Small intestine (tissue), 7 donors: Measurements from ENCODE around the gene EIF2B1. TPM values are rescaled to one million over a fixed set of nuclear protein-coding genes. Genes with fewer than 3 reads are reported as not detected.
"Not testable (repeated sequence)": the region's sequence is repeated elsewhere in the genome, so short reads cannot be mapped to it uniquely, and the experiment has no call there.

Experiments
- DNase-seq, 2 donors: peaks; one replicate each; pipeline versions ENCODE4 v3.0.0 to v3.0.0-alpha.2; 2013
- FAIRE-seq: peaks from 2 replicates; lab custom pipeline; 2012; peaks lifted over from hg19 to GRCh38; lab: Jason Lieb, UNC
- H3K27ac ChIP-seq, 3 donors: one replicate each; pipeline ENCODE4 v1.5.1; 2013; ENCODE audit warnings: low read length in 2 of 3, mild to moderate bottlenecking in 2 of 3, control low read depth in 1 of 3, inconsistent platforms in 1 of 3, low read depth in 1 of 3, moderate library complexity in 1 of 3
- H3K27me3 ChIP-seq, 3 donors: one replicate each; pipeline ENCODE4 v1.6.1; 2013; ENCODE audit warnings: low read length in 3 of 3, inconsistent platforms in 1 of 3; ENCODE audit not compliant: control insufficient read depth in 3 of 3, insufficient read depth in 3 of 3
- H3K36me3 ChIP-seq, 3 donors: one replicate each; pipeline ENCODE4 v1.6.1; 2013; ENCODE audit warnings: low read length in 3 of 3, inconsistent platforms in 1 of 3, low read depth in 1 of 3, mild to moderate bottlenecking in 1 of 3, moderate library complexity in 1 of 3; ENCODE audit not compliant: control insufficient read depth in 3 of 3, insufficient read depth in 2 of 3
- H3K4me1 ChIP-seq, 3 donors: one replicate each; pipeline ENCODE4 v1.6.1; 2013; ENCODE audit warnings: low read length in 2 of 3, inconsistent platforms in 1 of 3, low read depth in 1 of 3, mild to moderate bottlenecking in 1 of 3, moderate library complexity in 1 of 3; ENCODE audit not compliant: control insufficient read depth in 3 of 3, insufficient read depth in 2 of 3
- H3K4me3 ChIP-seq, 3 donors: one replicate each; pipeline ENCODE4 v1.5.1; 2013; ENCODE audit warnings: low read length in 3 of 3, control low read depth in 1 of 3, inconsistent platforms in 1 of 3, low read depth in 1 of 3, mild to moderate bottlenecking in 1 of 3, moderate library complexity in 1 of 3
- H3K9me3 ChIP-seq, 2 donors: one replicate each; pipeline ENCODE4 v1.6.1; 2013; ENCODE audit warnings: low read depth in 1 of 2, low read length in 1 of 2; ENCODE audit not compliant: control insufficient read depth in 2 of 2, insufficient read depth in 1 of 2
- WGBS, 3 donors: extraction: QIAGEN DNeasy Blood & Tissue Kit; methylation state at CpG; one replicate each; pipeline ENCODE4 v1.1.7; 2013; 5-methylcytosine and 5-hydroxymethylcytosine counted together
- polyA plus RNA-seq, 4 donors: library from polyadenylated mRNA; stranded (reverse) in 3 of 4; unstranded in 1 of 4; fragments of 200-250 nt in 3 of 4; fragments of 120-200 nt in 1 of 4; gene quantifications; one replicate each; pipeline versions ENCODE4 v1.2.1 to v1.2.3, GENCODE V29; 2013
- donor health status: healthy with polysubstance abuse.
- donor health status: control.
- donor health status: control.
- donor health status: Bipolar disorder and iron deficiency.
- donor health status: healthy.

Gene EIF2B1
- polyA plus RNA-seq, 4 donors, result 28.4 to 40.1 (median 30.9) TPM

DNA sequence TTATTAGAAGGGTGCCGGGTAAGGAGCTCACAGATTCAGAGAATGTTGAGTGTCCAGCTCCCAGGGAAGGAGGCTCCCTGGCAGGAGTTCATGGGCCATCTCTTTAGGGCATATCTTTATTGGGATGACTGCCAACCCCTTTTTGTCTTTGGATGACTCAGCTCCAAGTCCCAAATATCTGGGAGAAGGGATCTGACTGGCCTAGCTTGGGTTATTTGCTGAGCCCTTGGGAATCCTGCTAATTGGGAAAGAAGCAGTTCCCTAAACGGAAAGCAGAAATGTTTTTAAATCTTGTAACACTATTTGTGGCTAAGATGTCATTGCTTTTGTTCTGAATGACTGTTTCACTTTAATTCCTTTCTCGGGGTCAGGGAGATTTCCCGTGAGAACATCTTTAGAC lies 19.0 kb downstream of the EIF2B1 start:
- Histone ChIP-seq H3K9me3 (no peaks in the 10 kb centered on the region), H3K4me3 (no peak overlapping the region), H3K4me1 (no peaks in the 10 kb centered on the region), H3K36me3 (peaks cover 35 to 76% (median 37%) of the 10 kb centered on the region in 3 donors), H3K27ac (no peak overlapping the region), H3K27me3 (no peaks in the 10 kb centered on the region)
- DNase-seq, result no peak
- WGBS, 3 donors, result 73 to 81% (median 76%) methylated on average over 4 of the region's 4 CpGs
- FAIRE-seq, result no peak

DNA sequence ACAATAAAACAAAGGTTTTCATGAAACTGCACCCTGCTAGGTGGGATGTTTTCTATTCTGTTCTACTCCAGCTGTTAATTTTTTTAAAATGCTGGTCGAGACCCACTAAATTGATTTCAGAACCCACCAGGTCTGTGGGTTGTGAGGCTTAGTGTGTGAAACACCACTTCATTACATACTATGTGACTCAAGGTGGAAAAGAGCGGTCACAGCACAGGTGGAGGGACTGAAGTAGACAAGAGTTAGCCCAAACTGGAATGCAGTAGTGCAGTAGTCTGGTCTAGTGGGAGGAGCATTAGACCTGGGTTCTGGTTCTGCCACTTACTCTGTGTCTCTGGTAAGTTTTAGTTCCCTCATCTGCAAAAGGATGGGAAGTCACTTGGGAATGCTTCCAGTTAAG lies 19.4 kb downstream of the EIF2B1 start:
- no peaks in the 10 kb centered on the region for H3K27me3 ChIP-seq
- H3K27ac ChIP-seq, result no peak overlapping the region
- no peak overlapping the region for H3K4me3 ChIP-seq
- DNase-seq (no peak), FAIRE-seq (no peak)
- no peaks in the 10 kb centered on the region for H3K9me3 ChIP-seq
- no peaks in the 10 kb centered on the region for H3K4me1 ChIP-seq
- peaks cover 38 to 77% (median 38%) of the 10 kb centered on the region in 3 donors for H3K36me3 ChIP-seq
- 90 to 96% (median 93%) methylated on average over 2 of the region's 2 CpGs for WGBS, 3 donors

DNA sequence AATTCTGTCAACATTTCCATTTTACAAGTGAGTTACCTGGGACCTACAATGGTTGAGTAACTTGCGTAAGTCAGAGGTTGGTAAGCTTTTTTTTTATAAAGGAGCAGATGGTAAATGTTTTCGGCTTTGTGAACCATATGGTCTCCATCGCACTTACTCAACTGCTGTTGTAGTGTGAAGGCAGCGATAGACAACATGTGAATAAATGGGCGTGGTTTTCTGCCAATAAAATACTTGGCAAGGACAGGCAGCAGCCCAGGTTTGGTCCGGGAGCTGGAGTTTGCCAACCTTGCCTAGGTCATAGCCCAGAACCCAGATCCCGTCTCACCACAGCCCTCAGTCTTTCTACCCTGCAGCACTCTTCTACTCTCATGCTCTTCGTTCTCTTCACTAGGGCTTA lies 25.3 kb downstream of the EIF2B1 start:
- 77 to 85% (median 82%) methylated on average over 8 of the region's 8 CpGs for WGBS, 3 donors
- FAIRE-seq (no peak), DNase-seq (peak in 1 of 2 donors; percentile 21)
- H3K4me3 ChIP-seq, result no peak overlapping the region
- H3K36me3 ChIP-seq, result peaks cover 31 to 80% (median 37%) of the 10 kb centered on the region in 3 donors
- H3K9me3 ChIP-seq, result no peaks in the 10 kb centered on the region
- no peaks in the 10 kb centered on the region for H3K27me3 ChIP-seq
- H3K4me1 ChIP-seq, result peaks cover 0 to under 1% (median 0%) of the 10 kb centered on the region in 3 donors
- no peak overlapping the region for H3K27ac ChIP-seq

DNA sequence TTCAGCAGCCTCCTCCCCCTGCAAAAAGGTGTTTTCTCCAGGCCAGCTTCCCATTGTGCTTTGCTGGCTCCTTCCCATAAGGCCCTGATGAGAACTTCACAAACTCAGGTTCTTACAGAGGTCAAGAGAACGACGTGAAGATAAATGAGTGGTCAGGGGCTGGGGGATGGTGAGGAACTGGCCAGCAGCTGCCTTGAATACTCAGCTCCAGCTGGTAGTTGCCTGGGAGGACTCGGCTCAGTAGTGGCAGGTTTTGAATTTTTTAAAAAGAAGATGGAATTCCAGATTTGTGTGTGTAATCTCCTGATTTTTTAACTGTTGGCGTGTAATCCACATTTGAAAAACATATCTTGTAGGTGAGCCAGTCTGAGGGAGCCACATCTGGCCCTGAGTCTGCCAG lies 25.7 kb downstream of the EIF2B1 start:
- WGBS, 3 donors, result 83 to 95% (median 95%) methylated on average over 4 of the region's 4 CpGs
- Histone ChIP-seq H3K4me3 (no peak overlapping the region), H3K36me3 (peaks cover 31 to 78% (median 34%) of the 10 kb centered on the region in 3 donors), H3K9me3 (no peaks in the 10 kb centered on the region), H3K27me3 (no peaks in the 10 kb centered on the region), H3K27ac (no peak overlapping the region), H3K4me1 (peaks cover 0 to 5% (median 0%) of the 10 kb centered on the region in 3 donors)
- DNase-seq, result no peak
- no peak for FAIRE-seq

DNA sequence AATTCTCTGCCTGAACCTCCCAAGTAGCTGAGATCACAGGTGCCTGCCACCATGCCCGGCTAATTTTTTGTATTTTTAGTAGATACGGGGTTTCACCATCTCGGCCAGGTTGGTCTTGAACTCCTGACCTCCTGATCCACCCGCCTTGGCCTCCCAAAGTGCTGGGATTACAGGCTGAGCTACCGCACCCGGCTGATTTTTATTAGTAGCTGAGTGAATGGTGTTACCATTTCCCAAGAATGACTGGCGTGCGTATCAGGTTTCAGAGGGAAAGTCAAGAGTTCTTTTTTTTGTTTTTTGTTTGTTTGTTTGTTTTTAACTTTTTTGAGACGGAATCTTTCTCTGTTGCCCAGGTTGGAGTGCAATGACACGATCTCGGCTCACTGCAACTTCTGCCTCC lies 30.0 kb downstream of the EIF2B1 start:
- H3K27ac ChIP-seq, H3K4me3 ChIP-seq, H3K4me1 ChIP-seq, H3K9me3 ChIP-seq, FAIRE-seq, H3K27me3 ChIP-seq, DNase-seq: not testable (repeated sequence)
- H3K36me3 ChIP-seq, result peaks cover 10 to 48% (median 10%) of the 10 kb centered on the region in 3 donors
- 84 to 90% (median 90%) methylated on average over 11 of the region's 11 CpGs for WGBS, 3 donors

DNA sequence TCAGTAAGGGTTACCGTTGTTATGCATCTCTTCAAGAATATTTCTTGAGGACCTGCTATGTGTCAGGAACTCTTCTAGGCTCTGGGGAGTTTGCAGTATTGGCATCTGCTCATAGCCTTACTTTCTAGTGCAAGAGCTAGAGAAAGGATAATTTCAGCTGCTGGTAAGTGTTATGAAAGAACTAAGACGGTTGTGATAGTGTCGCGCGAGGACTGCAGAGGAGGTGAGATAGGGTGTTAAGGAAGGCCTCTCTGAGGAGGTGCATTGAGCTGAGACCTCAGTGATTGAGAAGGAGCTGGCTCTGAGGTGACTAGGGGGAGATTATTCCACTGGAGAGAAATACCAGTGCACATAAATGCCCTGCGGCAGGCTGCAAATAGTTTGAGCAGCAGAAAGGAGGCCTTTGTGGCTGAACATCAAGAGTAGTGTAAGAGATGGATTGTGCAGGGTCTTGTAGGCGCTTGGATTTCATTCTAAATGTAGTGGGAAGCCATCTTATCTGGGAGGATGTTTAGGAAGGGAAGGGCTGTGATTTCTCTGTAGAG lies 30.8 kb downstream of the EIF2B1 start:
- Histone ChIP-seq H3K4me1 (peaks cover 0 to 6% (median 5%) of the 10 kb centered on the region in 3 donors), H3K4me3 (peak overlapping the region; percentile 89 to 97 (median 90)), H3K36me3 (peaks cover 4 to 42% (median 6%) of the 10 kb centered on the region in 3 donors), H3K9me3 (no peaks in the 10 kb centered on the region), H3K27me3 (no peaks in the 10 kb centered on the region), H3K27ac (peak overlapping the region in 1 of 3 donors; percentile 79)
- 4 to 9% (median 7%) methylated on average over 7 of the region's 7 CpGs for WGBS, 3 donors
- FAIRE-seq (no peak), DNase-seq (peak in 1 of 2 donors; percentile 34)

DNA sequence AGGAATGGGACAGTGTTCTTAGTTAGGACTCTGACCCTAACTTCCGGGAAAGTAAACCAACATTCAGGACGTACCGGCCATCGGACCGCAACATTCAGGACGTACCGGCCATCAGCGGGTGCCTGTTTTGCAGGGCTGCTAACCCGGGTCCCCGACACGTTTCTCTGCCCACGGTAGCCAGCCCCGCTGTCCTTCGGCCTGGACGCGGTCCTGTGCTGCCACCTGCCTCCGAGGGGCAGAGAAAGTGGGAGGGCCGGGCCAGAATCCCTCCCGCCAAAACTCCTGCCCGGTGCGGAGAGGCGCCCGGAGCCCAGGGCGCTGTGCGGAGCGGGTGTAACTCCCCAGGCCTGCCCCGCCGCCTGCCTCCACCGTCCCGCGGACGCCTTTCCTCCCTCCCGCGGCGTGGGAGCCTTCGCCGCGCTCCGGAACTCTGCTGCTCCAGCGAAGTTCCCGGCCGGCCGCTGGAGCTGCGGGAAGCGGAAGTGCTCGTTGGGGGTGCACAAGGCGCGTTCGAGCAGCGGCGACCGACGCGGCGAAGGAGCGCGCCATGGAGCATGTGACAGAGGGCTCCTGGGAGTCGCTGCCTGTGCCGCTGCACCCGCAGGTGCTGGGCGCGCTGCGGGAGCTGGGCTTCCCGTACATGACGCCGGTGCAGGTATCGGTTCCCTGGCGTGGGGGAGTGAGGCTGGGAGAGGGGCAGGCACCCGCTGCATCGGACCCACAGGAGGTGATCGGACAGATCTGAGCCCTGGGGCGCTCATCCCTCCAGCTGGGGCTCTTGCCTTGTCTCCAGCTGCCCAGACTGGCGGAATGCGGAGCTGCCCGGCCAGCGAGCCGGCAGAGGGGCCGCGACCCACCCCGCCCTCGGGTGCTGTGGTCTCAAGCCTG lies 31.6 kb downstream of the EIF2B1 start, which contains the start of gene DDX55:
TSS of gene DDX55 (plus strand) at position 498 of the 888 bp plus-strand sequence. CDS start at position 548, 50 bp downstream.
- Histone ChIP-seq H3K4me3 (peak within 1 kb of the TSS; percentile 89 to 97 (median 90)), H3K9me3 (no peaks in the 10 kb centered on the region), H3K4me1 (peaks cover 0 to 6% (median 5%) of the 10 kb centered on the region in 3 donors), H3K27me3 (no peaks in the 10 kb centered on the region), H3K36me3 (peaks cover 2 to 34% (median 3%) of the 10 kb centered on the region in 3 donors), H3K27ac (peak within 1 kb of the TSS; percentile 71 to 93 (median 79))
- peak; percentile 87 to 95 for DNase-seq
- FAIRE-seq, result no peak
- 0 to 1% (median 0%) methylated on average over 75 to 81 of the region's 81 CpGs for WGBS, 3 donors

DNA sequence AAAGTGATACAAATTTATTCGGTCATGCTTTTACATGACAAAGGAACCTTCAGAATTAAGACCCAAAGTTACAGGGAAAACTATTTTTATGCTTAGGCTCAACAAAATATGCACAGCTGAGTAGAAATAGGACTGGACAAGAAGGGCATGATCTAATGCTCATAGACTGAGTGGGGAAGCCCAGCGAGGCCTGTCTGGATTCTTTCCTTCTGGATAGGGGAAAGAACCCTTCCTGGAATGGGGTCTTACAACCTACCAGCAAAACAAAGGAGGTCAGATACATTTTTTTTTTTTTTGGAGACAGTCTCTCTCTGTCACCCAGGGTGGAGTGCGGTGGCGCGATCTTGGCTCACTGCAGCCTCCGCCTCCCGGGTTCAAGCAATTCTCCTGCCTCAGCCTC lies 33.8 kb downstream of the EIF2B1 start:
- no peak for DNase-seq
- H3K9me3 ChIP-seq, result no peaks in the 10 kb centered on the region
- H3K27ac ChIP-seq, result no peak overlapping the region
- WGBS, 3 donors, result 94 to 96% (median 94%) methylated on average over 7 of the region's 7 CpGs
- peaks cover 3 to 16% (median 5%) of the 10 kb centered on the region in 3 donors for H3K36me3 ChIP-seq
- no peak for FAIRE-seq
- H3K4me3 ChIP-seq, result no peak overlapping the region
- H3K4me1 ChIP-seq, result peaks cover 0 to 6% (median 5%) of the 10 kb centered on the region in 3 donors
- H3K27me3 ChIP-seq, result no peaks in the 10 kb centered on the region
